NOMO-1 treated with DMSO at 0.1 percent for 48 hours (cell line): ENCODE data around the gene DNAL1.
"Not testable (repeated sequence)": the region's sequence is repeated elsewhere in the genome, so short reads cannot be mapped to it uniquely, and the experiment has no call there.

ENCODE experiments used
- DNase-seq: peaks from one replicate; lab custom pipeline; 2025; ENCODE audit not compliant: unreplicated experiment; lab: John Stamatoyannopoulos, UW

Gene DNAL1

GRCh38 chr14:73644531-73645247 is at the start of gene DNAL1:
Gene DNAL1 (plus strand): TSS chr14:73644986. CDS start chr14:73645040, 54 bp downstream.
- DNase-seq = peak; percentile 90

DNA sequence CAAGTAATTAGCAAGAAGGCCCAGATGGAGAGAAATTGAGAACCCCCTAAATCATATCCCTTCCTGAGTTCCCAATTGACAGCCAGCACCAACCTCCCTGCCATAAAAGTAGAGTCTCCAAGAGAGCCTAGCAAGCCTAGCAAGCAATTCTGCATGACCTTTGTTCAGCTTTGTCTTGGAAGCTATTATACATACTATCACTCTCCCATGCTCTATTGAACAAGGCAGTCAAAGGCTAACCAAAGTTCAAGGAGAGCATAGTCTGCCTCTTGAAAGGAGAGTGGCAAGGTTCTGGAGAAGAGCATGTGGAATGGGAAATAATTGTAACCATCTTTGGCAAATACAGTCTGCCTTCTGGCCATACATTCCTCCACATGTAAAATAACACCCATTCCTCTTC is 45.3 kb upstream of the DNAL1 start:
- no peak for DNase-seq

DNA sequence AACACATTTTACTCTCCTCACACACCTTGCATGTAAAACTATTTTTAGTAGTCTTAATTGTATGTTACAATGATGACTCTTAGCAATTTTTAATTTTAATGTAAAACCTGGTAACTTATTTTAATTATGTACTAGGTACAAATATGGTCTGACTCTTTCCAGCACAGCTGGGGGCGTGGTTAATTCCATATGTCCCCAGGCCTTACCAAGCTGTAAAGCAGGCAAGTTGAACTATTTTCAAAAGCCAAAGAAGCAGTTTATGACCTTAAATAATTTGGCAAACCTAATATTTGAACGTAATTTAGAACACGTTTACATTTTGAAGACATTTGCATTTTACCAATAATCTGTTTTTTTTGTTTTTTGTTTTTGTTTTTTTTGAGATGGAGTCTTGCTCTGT is 41.8 kb upstream of the DNAL1 start:
- no peak for DNase-seq

- DNase-seq = no peak
Measured at GRCh38 chr14:73606271-73606670, 38.5 kb upstream of the DNAL1 start.

- no peak for DNase-seq
Measured at GRCh38 chr14:73607241-73607640, 37.5 kb upstream of the DNAL1 start.

DNA sequence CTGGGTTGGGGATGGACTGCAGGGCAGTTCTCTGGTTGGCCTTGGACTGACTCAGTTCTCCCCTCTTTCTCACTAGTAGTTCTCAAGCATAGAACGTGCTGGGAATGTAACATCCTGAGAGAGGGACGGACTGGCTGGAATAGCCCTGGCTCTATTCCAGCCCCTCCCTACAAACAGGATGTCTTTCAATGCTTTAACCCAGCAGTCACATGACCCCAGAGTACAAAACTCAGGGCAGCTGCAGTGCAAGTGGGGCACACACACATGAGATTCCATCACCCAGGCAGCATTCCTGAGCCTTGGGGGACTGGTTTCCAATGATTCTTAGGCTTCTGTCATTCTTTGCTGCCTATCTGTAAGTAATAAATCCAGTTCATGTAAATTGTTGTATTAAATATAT is 34.1 kb upstream of the DNAL1 start:
- no peak for DNase-seq

DNA sequence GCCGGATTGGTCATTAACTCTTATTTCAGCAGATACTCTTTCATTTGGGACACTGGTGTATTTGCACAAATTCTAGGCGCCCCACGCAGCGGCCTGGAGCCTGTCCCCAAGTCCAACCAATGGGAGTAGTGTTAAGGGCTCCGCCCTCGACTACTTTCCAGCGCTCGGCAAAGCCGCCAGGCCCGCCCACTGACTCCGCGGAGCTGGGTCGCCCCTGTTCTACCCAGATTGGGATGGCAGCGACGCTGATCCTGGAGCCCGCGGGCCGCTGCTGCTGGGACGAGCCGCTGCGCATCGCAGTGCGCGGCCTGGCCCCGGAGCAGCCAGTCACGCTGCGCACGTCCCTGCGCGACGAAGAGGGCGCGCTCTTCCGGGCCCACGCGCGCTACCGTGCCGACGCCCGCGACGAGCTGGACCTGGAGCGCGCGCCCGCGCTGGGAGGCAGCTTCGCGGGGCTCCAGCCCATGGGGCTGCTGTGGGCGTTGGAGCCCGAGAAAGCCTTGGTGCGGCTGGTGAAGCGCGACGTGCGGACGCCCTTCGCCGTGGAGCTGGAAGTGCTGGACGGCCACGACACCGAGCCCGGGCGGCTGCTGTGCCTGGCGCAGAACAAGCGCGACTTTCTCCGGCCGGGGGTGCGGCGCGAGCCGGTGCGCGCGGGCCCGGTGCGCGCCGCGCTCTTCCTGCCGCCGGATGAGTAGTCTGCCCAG is 32.3 kb upstream of the DNAL1 start, which contains the start of gene ACOT6:
TSS of gene ACOT6 (plus strand) at position 179 of the 707 bp plus-strand sequence. CDS start at position 234, 55 bp downstream.
- peak; percentile 72 for DNase-seq

DNA sequence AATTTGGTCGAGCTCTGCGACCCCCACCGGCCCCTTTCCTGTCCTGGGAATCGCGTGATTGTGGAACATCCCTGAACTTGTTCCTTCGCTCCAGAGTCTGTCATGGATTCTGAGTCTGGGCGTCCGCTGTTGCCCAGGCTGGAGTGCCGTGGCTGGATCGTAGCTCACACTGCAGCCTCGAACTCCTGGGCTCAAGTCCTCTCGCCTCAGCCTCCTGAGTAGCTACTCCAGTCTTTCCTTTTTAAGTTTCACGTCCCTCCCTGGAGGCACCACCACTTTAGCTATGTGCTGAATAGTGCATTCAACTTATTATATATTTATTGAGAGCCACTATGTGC is 31.8 kb upstream of the DNAL1 start:
- DNase-seq = no peak

GRCh38 chr14:73613419-73613963 is 31.3 kb upstream of the DNAL1 start:
- no peak for DNase-seq

- no peak for DNase-seq
Measured at GRCh38 chr14:73616831-73617230, 28.0 kb upstream of the DNAL1 start.

GRCh38 chr14:73619524-73619923 is 25.3 kb upstream of the DNAL1 start:
- DNase-seq = no peak

DNA sequence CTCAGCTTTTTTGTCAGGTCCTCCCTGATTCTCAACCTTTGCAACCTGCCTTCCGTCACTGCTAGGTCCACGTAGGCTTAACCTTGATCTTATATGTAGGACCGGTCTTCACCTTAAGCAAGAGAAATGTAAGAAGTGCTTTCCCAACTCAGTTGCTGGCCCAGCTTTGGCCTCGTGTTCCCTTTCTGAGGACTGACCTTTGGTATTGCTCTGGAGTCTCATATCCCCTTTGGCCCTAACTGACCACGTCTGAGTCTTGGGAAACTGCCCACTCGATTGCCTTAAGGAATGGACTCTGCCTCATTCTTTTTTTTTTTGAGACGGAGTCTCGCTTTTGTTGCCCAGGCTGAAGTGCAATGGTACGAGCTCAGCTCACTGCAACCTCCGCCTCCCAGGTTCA is 24.5 kb upstream of the DNAL1 start:
- no peak for DNase-seq

- no peak for DNase-seq
Measured at GRCh38 chr14:73623504-73624054, 21.2 kb upstream of the DNAL1 start.

DNA sequence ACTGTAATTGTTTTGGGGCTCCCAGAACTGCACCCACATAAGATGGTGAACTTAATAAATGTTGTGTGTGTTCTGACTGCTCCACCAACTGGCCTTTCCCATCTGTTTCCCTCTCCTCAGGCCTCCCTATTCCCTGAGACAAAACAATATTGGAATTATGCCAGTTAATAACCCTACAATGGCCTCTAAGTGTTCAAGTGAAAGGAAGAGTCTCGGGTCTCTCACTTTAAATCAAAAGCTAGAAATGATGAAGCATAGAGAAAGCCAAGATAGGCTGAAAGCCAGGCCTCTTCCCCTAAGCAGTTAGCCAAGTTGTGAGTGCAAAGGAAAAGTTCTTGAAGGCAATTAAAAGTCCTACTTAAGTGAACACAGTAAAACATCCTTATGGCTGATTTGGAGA is 19.1 kb upstream of the DNAL1 start:
- no peak for DNase-seq

DNA sequence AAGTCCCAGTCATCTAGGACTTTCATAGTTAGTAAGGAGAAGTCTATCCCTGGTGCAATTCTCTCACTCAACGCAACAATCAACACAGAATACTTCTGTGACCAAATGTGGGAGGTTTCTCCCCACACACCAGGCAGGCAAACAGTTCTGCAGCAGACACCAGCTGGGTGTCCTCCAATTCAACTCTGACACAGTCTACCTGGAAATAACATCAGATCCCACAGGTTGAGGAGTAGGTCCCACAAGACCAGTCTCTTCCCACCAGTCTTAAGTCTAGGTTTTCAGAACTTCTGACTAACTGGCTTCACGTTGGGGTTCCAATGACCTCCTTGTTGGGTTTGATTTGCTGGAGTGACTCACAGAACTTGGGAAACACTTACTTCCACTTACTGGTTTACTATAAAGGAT is 17.6 kb upstream of the DNAL1 start:
- DNase-seq = no peak

DNA sequence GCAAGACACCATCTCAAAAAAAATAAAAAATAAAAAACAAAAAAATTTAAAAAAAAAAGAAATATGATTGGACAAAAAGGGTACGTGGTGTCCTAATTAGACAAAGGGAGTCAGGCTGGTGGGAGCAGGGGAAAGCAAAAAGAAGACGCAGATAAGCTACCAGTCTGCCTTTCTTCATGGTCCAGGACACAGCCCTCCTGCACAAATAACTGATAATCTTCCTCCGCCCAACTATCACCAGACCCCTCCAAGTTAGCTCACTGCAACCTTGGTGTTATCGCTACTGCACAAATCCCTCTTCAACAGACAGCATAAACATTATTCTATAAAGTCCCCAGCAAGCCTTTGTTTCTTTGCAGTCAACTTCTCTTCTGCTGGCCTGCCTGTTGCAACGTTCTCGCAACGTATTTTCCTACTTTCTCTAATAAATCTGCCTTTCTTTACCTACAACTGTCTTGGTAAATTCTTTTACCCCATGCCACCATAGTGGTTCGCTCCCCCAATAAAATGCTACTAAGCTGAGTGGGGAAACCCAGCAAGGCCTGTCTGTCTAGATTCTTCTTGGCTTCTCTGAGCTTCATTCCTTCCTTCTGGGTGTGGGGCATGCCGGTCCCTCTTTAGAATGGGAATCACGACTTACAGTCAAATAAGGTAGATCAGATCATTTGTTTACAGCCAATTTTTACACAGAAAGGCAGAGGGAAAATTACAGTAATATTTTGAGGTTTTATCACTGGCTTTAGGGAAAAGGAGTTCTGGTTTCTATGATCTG is 14.6 kb upstream of the DNAL1 start:
- DNase-seq = no peak

DNA sequence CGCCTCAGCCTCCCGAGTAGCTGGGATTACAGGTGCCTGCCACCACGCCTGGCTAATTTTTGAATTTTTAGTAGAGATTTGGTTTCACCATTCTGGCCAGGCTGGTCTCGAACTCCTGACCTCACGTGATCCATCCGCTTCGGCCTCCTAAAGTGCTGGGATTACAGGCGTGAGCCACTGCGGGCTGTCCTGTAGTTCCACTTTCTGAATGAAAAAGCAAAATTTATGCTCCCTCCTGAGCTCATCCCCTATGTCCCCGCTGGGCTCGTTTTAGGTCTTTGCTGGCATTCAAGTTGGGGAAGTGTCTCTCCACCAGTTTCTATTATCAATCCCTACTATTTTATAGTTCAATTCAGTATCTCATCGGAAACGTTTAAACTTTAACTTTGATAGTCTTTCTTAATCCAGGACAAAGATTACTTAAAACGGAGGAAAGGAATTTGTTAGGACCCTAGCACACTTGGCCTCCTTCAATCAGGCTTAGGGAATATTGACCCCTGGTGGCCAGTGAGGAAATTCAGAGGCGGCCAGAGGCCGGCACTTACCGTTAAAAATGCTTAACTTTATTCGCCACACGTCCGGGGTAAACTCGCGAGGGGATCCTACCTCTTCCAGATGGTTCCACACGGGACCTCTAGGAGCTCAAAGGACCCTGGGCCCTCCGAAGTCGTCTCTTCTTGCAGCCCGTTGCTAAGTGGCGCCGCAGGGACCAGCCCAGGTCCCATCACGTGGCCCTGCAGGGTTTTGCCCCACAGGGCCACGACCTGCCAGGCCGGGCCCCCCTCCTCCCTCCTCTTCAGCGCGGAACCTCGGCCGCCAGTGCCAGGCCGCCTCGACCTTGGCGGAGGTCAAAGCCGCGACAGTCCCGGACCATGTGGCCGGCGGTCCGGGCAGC is 11.4 kb upstream of the DNAL1 start:
- DNase-seq = peak; percentile 83

DNA sequence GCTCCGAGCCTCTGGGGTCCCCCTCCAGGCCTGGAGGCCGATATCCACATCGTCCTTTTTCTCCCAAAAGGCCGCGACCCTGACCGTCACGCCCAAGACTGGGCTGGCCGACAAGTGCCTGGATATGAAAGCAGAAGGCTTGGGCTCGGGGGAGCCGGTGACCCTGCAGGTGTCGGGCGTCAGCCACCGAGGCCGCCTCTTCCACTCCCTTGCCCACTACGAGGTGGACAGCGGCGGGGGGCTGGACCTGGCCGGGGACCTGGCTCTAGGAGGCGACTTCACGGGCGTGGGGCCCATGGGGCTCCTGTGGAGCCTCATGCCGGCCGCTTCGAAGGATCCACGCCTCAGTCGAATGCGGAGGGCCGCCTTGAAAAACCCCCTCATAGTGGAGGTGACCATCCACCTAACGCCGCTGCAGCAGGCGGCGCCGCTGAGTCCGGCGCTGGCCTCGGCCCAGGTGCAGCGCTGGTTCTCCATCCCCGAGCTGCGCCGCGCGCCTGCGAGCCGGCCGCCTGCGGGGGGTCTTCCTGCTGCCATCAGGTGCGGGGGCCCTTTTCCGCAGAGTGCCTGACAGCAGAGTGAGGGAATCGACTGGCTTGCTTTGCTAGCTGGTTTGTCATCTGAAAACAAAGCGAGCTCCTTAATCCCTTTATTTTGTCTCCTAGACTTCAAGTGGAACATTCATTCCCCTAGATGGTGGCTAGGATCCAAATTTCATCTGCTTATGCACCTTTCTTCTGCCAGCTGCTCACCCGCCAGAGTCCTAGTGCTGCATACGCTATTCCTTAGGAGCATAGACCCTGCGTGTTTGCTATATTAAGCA is 10.6 kb upstream of the DNAL1 start:
- no peak for DNase-seq

GRCh38 chr14:73636355-73636754 is 8.4 kb upstream of the DNAL1 start:
- not testable (repeated sequence) for DNase-seq
